ENCODE measurements around the gene ZMYND11.
"Not testable (repeated sequence)": the region's sequence is repeated elsewhere in the genome, so short reads cannot be mapped to it uniquely, and the experiment has no call there.

ZMYND11 gene

GRCh38 chr10:282294-283139 lies 147.3 kb downstream of the ZMYND11 start:
- no peak for DNase-seq (ENCODE audit: low read depth in 3 of 3)

- no peak for DNase-seq (ENCODE audit: low read depth in 3 of 3)
Observed at GRCh38 chr10:283140-283479, 147.9 kb downstream of the ZMYND11 start.

- DNase-seq (ENCODE audit: low read depth in 3 of 3) = peak in 2 of 3 experiments; percentile 10 to 36
Observed at GRCh38 chr10:283916-284356, 148.7 kb downstream of the ZMYND11 start.

DNA sequence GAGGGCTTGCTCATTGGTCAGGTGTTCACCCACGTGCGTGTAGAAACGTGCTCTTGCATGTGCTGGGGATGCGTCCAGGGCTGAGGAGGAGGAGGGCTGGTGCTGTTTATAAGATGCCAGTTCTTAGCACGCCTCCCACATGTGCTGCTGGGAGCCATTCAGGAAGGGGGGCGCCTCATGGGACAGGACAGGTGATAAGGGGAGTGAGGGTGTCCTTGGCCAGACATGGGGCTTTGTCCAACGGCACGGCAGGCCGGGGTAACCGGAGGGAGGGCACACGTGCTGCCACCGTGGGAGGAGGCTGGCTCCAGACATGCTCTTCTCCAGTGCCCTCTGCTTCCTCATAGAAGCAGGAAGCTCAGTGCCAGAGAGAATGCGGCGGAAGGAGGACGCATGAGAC lies 150.0 kb downstream of the ZMYND11 start:
- DNase-seq (ENCODE audit: low read depth in 3 of 3) = no peak

DNA sequence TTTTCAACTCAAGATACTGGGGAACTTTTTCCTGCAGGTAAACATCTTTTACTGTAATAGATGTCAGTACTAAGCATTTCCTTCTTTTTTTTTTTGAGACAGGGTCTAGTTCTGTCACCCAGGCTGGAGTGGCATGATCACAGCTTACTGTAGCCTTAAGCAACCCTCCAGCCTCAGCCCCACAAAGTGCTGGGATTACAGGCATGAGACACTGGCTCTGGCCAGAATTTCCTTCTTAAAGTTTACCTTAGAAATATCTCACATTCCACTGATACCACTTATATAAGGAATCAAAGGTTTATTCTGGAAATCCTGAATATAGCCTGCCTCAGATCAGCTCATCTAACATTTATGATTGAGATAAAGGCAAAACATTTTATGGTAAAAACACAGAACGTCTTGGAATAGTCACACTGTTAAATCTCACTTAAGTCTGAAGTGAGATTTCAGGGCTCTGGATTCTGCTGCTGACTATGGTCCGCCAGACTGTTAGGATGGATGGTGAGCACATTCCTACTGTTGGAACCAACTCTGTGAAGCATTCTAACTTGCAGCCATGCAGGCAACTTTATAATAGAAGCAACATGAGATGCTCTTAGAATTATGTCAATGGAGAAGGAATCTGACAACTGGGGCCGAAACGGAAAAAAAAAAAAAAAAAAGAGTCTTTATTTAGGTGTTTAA lies 151.9 kb downstream of the ZMYND11 start:
- DNase-seq (ENCODE audit: low read depth in 3 of 3) = no peak

- no peak for DNase-seq (ENCODE audit: low read depth in 3 of 3)
Observed at GRCh38 chr10:287814-288213, 152.6 kb downstream of the ZMYND11 start.

DNA sequence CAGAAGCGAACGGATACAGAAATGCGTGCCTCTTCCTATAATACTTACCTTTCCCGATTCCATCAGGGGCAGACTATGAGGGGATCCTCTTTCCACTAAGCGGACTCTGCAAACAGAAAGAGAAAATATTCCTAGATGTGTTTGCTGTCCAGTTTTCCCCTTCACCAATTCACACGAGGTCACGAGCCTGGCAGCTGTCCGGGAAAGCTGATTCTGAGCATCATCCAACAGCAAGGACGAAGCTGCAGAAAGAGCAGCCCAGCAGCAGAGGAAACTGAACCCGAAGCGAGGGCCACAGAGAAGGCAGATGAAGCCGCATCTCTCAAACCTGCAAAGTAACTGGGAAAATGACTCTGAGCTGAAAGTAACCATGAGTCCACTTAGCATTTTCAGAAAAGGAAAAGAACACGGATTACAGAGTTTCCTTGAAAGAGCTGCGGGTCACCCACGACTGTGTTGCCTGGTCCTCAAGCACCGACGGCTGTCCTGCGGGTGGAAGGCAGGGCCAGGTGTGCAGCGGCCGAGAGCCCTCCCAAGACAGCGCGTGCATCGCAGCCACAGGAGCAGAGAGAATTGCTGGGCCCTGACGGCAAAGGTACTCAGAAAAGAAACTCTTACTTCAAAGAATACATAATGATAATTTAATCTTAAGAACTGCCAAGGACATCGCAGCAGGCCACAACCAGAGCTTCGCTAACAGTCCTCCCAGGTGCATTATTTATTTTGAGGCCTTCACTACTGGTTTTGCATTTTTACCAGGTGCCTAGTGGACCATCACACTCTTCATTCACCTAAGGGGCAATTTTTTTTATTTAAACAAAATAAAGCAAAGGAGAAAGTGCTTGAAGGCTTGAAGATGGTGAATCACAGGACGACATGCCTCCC lies 153.3 kb downstream of the ZMYND11 start:
- DNase-seq (ENCODE audit: low read depth in 3 of 3) = no peak

DNA sequence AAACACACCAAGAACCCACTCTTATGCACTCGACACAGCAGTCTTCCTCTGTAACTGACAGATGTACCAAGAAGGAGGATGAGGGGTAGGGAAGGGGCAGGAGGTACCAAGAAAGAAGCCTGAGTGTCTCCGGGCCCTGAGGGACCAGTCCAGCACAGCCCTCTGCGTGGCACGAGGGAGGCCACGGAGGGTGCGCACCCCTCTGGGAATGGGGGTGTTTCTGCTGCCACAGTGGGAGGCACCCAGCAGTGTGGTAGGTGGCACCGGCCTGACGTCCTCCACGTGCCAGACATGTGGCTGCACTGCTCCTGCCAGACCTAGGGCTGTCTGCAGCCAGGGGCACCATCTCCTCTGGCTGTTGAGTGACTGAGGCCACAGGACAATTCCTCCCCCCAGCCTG lies 154.3 kb downstream of the ZMYND11 start:
- no peak for DNase-seq (ENCODE audit: low read depth in 3 of 3)

DNA sequence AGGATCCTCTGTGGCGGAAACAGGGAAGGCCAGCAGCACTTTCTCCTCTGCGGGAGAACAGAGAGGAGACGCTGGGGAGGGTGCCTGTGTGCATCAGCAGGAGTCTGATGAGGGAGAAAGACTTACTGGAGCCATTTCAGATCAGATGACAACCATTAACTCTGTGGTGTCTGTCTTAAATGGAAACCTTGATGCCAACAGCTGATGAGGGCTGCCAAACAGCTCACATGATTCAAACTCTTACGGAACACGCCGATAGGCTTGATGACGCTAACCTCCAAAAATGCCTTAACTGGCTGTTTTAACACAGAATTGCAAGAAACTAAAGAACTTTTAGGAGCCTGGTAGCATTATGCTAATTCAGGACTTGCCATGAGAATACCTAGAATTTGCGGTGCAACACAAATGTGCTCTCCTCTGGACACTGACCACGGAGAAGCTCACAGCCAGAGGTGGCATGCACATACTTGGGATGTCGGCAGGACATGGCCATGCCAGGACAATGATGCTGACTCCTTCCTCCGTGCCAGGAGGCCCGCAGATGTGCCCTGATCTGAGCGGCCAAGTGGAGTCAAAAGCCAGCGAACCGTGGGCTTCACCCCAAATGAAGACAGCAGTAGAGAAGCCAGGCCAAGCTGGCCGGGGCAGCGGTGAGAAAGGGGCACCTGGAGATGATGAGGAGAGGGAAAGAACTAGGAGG lies 154.9 kb downstream of the ZMYND11 start:
- no peak for DNase-seq (ENCODE audit: low read depth in 3 of 3)

- DNase-seq (ENCODE audit: low read depth in 3 of 3) = no peak
Observed at GRCh38 chr10:293636-294035, 158.4 kb downstream of the ZMYND11 start.

- DNase-seq (ENCODE audit: low read depth in 3 of 3) = no peak
Observed at GRCh38 chr10:297567-297966, 162.3 kb downstream of the ZMYND11 start.

- DNase-seq (ENCODE audit: low read depth in 3 of 3) = no peak
Observed at GRCh38 chr10:298033-298432, 162.8 kb downstream of the ZMYND11 start.

GRCh38 chr10:299512-299911 lies 164.3 kb downstream of the ZMYND11 start:
- no peak for DNase-seq (ENCODE audit: low read depth in 3 of 3)

- DNase-seq (ENCODE audit: low read depth in 3 of 3) = no peak
Observed at GRCh38 chr10:299969-300368, 164.7 kb downstream of the ZMYND11 start.

- DNase-seq (ENCODE audit: low read depth in 3 of 3) = not testable (repeated sequence)
Observed at GRCh38 chr10:300580-300979, 165.3 kb downstream of the ZMYND11 start.

DNA sequence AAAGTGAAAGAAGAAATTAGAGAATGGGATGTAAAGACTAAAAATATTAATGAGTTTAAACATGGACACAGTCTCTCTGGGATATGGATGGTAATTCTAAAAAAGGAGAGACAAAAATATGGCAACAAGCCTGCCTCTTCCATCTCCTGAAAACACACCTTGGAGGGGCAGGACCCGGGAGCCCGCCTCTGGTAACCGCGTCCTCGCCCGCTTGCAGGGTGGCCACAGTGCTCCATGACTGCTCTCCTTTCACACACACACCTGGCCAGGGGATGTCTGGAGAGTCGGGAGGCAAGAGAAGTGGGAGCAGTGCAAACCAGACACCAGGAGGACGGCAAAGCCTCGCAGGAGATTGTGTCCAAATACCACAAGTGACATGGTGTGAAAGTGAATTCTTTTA lies 166.3 kb downstream of the ZMYND11 start:
- no peak for DNase-seq (ENCODE audit: low read depth in 3 of 3)
